ENCODE measurements around the gene CHD9. TPM values are rescaled to one million over a fixed set of nuclear protein-coding genes. Genes with fewer than 3 reads are reported as not detected.

CHD9 gene
- total and polyA plus RNA-seq, 9 of the 15 experiments (the other 6 are each of a cell fraction or from before 2014, with no cell fraction given), result 29.0 to 69.3 (median 40.6) TPM

- no TSS peak for BruUV-seq (replicated peaks)
- Histone ChIP-seq H3K9ac (ENCODE audit: insufficient read depth in 1 of 2, low read depth in 2 of 2, low read length in 2 of 2) (no peak overlapping the region), H3K36me3 (ENCODE audit: control insufficient read depth, insufficient read depth, low read length) (no peaks in the 10 kb centered on the region), H3K79me2 (ENCODE audit: control insufficient read depth, insufficient read depth, low read length) (no peaks in the 10 kb centered on the region), H3K4me2 (ENCODE audit: insufficient read depth, low read length) (no peak overlapping the region), H3K9me1 (ENCODE audit: control insufficient read depth, insufficient read depth, low read length) (no peaks in the 10 kb centered on the region), H3K27ac (ENCODE audit: extremely low read depth, low read depth, low read length) (no peak overlapping the region), H4K20me1 (replicated peaks; ENCODE audit: control insufficient read depth, insufficient read depth, low read length) (no peaks in the 10 kb centered on the region; the same call in 1 of the 2 replicates), H3K4me3 (no peak overlapping the region), H3K27me3 (ENCODE audit: control insufficient read depth in 2 of 2, insufficient read depth in 2 of 2, low read length in 2 of 2) (peaks cover 2 to 12% of the 10 kb centered on the region in 2 experiments; a peak in 3 of 5 replicates), H3K4me1 (replicated peaks in 1 of 2; ENCODE audit: control insufficient read depth in 2 of 2, insufficient read depth in 2 of 2, low read length in 2 of 2) (peaks cover 0 to 6% of the 10 kb centered on the region in 2 experiments; a peak in 2 of 5 replicates), H2AFZ (ENCODE audit: low read depth, low read length) (no peak overlapping the region), H3K9me3 (replicated peaks; ENCODE audit: control insufficient read depth, insufficient read depth, low read depth, low read length) (no peaks in the 10 kb centered on the region)
- TF ChIP-seq RAD51 (IDR thresholded peaks at IDR 0.05; ENCODE audit: borderline replicate concordance, low read depth) (no peak), CREB5 (CRISPR knock-in tag; IDR thresholded peaks at IDR 0.05) (no peak), MLX (CRISPR knock-in tag; conservative IDR thresholded peaks at IDR 0.05) (no peak), ZNF318 (IDR thresholded peaks at IDR 0.05; ENCODE audit: borderline replicate concordance in 1 of 2, low read depth in 1 of 2) (no peak)
- 0% methylated on average over 5 of the region's 5 CpGs for WGBS (ENCODE audit: insufficient coverage, low coverage, missing lambda C conversion rate)
- FAIRE-seq (no peak), DNase-seq (ENCODE audit: extremely low read depth in 1 of 4, low spot score in 3 of 4) (no peak), ATAC-seq (no peak)
- ChIA-PET POLR2A (no interaction called here), CTCF (ENCODE audit: low intra/inter-chr PET ratio) (no interaction called here)
- in situ Hi-C loops (cut with MboI), result no loop called here
- intact Hi-C loops (cut with micrococcal nuclease), result no loop called here
Measured at GRCh38 chr16:53378138-53378537, 323.3 kb downstream of the CHD9 start.
